Measurements from ENCODE around the gene LRP5. TPM values are rescaled to one million over a fixed set of nuclear protein-coding genes. Genes with fewer than 3 reads are reported as not detected.
A peak's percentile ranks its signal among the peaks of the same experiment; 100 is the strongest.

The LRP5 gene
- total RNA-seq, 2 donors from 2014 or later = 43.3 to 63.6 TPM

DNA sequence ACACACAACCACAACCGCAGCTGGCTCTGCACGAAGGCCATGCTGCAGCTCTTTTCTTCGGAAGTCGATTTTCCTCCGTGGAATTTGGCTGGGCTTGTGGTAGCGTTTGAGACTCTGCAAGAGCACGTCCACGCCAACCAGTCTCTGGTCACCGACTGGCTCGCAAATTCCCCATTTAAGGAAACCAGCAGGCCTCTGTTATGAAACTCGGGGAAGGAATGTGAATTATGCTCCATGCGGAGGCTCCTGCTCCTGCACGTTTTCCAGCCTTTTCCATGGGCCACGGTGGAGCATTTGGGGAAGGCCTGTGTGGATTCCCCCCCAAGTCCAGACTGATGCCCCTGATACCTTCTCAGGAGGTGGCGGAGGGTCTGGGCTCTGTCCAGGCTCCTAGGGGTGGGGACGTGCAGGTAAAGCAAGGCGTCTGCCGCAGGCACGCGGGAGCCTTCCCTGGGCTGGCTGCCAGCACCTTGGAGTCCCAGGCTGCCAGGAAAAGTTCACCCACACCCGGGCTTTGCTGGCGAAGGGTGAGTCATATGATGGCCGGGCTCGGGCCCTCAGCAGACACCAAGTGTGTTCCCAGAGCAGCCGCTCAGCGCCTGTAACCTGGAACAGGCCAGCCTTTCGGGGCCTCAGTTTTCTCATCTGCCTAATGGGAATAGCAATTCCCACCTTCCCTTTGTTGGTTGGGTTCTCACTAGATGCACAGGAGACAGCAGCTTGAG is 41.9 kb downstream of the LRP5 start:
- 52 to 63% methylated on average over 21 to 27 of the region's 27 CpGs for WGBS, 2 donors
- H3K4me1 ChIP-seq = peaks cover 33% of the 10 kb centered on the region
- H3K27me3 ChIP-seq = no peaks in the 10 kb centered on the region
- peak overlapping the region; percentile 57 to 81 (median 70) for H3K27ac ChIP-seq
- H3K4me3 ChIP-seq = no peak overlapping the region
- peak; percentile 87 for ATAC-seq
- H3K9me3 ChIP-seq = no peaks in the 10 kb centered on the region
- DNase-seq = peak; percentile 79 to 94 (median 86)
- H3K36me3 ChIP-seq (replicated peaks in 1 of 2; ENCODE audit: insufficient read depth in 1 of 2, low read depth in 2 of 2) = no peaks in the 10 kb centered on the region
- intact Hi-C loops (cut with DNase I) = no loop called here
- peak in 2 of 3 donors; percentile 20 to 32 for TF ChIP-seq POLR2A (IDR thresholded peaks at IDR 0.05)
- TF ChIP-seq, protein P1, sequence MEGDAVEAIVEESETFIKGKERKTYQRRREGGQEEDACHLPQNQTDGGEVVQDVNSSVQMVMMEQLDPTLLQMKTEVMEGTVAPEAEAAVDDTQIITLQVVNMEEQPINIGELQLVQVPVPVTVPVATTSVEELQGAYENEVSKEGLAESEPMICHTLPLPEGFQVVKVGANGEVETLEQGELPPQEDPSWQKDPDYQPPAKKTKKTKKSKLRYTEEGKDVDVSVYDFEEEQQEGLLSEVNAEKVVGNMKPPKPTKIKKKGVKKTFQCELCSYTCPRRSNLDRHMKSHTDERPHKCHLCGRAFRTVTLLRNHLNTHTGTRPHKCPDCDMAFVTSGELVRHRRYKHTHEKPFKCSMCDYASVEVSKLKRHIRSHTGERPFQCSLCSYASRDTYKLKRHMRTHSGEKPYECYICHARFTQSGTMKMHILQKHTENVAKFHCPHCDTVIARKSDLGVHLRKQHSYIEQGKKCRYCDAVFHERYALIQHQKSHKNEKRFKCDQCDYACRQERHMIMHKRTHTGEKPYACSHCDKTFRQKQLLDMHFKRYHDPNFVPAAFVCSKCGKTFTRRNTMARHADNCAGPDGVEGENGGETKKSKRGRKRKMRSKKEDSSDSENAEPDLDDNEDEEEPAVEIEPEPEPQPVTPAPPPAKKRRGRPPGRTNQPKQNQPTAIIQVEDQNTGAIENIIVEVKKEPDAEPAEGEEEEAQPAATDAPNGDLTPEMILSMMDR (IDR thresholded peaks at IDR 0.05) = peak in 1 of 7 experiments; percentile 5

DNA sequence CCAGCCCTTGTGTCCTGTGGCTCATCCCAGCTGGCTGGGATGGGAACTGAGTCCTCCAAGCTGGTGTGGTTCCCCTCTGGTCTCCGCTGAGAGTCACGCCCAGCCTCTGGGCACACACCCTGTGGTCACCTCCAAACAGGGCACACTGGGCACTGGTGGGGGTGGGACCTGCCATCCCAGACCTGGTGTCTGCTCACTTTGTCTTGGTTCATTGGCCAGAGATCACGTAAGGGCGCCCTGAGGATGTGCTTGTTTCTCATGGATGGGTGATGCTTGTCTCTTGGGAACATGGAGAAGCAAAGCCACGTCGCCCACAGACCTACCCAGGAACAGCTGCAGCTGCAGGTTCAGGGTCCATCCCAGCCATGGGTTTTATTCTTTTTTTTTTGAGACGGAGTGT is 43.1 kb downstream of the LRP5 start:
- H3K9me3 ChIP-seq = no peaks in the 10 kb centered on the region
- H3K4me1 ChIP-seq = peaks cover 33% of the 10 kb centered on the region
- intact Hi-C loops (cut with DNase I) = no loop called here
- H3K27ac ChIP-seq = peak overlapping the region; percentile 57 to 81 (median 70)
- DNase-seq = no peak
- no peak overlapping the region for H3K4me3 ChIP-seq
- no peaks in the 10 kb centered on the region for H3K36me3 ChIP-seq (replicated peaks in 1 of 2; ENCODE audit: insufficient read depth in 1 of 2, low read depth in 2 of 2)
- TF ChIP-seq, protein P1 (IDR thresholded peaks at IDR 0.05) = no peak
- no peak for TF ChIP-seq POLR2A (IDR thresholded peaks at IDR 0.05)
- 90 to 98% methylated on average over 3 to 7 of the region's 7 CpGs for WGBS, 2 donors
- H3K27me3 ChIP-seq = no peaks in the 10 kb centered on the region
- ATAC-seq = no peak

DNA sequence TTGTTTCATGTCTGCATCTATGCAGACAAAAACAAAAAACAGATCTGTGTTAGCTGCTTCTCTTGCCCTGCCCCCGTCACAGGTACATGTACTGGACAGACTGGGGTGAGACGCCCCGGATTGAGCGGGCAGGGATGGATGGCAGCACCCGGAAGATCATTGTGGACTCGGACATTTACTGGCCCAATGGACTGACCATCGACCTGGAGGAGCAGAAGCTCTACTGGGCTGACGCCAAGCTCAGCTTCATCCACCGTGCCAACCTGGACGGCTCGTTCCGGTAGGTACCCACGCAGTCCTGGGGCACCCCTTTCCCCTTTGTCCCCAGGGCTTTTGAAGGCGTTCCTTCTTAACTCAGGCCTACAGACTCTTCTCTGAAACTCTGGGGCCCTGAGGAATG is 45.2 kb downstream of the LRP5 start:
- Histone ChIP-seq H3K27me3 (no peaks in the 10 kb centered on the region), H3K9me3 (no peaks in the 10 kb centered on the region), H3K4me1 (peaks cover 33% of the 10 kb centered on the region), H3K27ac (peak overlapping the region in 1 of 4 donors; percentile 12), H3K4me3 (no peak overlapping the region), H3K36me3 (replicated peaks in 1 of 2; ENCODE audit: insufficient read depth in 1 of 2, low read depth in 2 of 2) (no peaks in the 10 kb centered on the region)
- DNase-seq (no peak), ATAC-seq (no peak)
- 85 to 93% methylated on average over 13 to 14 of the region's 14 CpGs for WGBS, 2 donors
- intact Hi-C loops (cut with DNase I) = no loop called here
- TF ChIP-seq, protein P1 (IDR thresholded peaks at IDR 0.05) = no peak
- TF ChIP-seq POLR2A (IDR thresholded peaks at IDR 0.05) = no peak

DNA sequence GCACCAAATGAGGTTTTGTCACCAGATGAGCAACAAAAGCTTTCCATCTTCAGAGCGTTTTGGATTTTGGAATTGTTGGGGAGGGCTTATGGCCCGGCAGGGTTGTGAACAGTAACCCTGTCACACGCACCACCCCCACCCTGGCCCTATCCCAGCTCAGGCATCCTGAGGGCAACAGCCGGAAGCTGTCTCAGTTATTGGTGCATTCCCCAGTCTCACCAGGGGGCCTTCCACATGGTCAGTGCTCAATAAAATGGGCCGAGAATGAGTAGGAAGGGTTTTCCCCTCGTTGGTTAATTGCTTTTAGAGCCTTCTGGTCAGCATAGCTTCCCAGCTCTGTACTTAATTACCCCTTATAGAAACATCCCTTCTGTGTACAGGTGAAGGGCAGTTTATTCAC is 46.0 kb downstream of the LRP5 start:
- H3K27ac ChIP-seq = peak overlapping the region in 3 of 4 donors; percentile 19 to 30 (median 24)
- no peaks in the 10 kb centered on the region for H3K27me3 ChIP-seq
- intact Hi-C loops (cut with DNase I) = no loop called here
- DNase-seq (peak in 2 of 4 donors; percentile 50 to 54), ATAC-seq (peak; percentile 25)
- H3K4me3 ChIP-seq = no peak overlapping the region
- 66 to 100% methylated on average over 3 to 6 of the region's 6 CpGs for WGBS, 2 donors
- no peaks in the 10 kb centered on the region for H3K36me3 ChIP-seq (replicated peaks in 1 of 2; ENCODE audit: insufficient read depth in 1 of 2, low read depth in 2 of 2)
- peaks cover 28% of the 10 kb centered on the region for H3K4me1 ChIP-seq
- TF ChIP-seq, protein P1 (IDR thresholded peaks at IDR 0.05) = no peak
- no peak for TF ChIP-seq POLR2A (IDR thresholded peaks at IDR 0.05)
- no peaks in the 10 kb centered on the region for H3K9me3 ChIP-seq

- H3K9me3 ChIP-seq = no peaks in the 10 kb centered on the region
- WGBS, 2 donors = 93 to 97% methylated on average over 8 of the region's 8 CpGs
- ATAC-seq (no peak), DNase-seq (no peak)
- H3K4me3 ChIP-seq = no peak overlapping the region
- peaks cover 0 to 1% of the 10 kb centered on the region in 2 donors for H3K36me3 ChIP-seq (replicated peaks in 1 of 2; ENCODE audit: insufficient read depth in 1 of 2, low read depth in 2 of 2)
- peaks cover 5% of the 10 kb centered on the region for H3K4me1 ChIP-seq
- intact Hi-C loops (cut with DNase I) = no loop called here
- TF ChIP-seq POLR2A (IDR thresholded peaks at IDR 0.05) = no peak
- TF ChIP-seq, protein P1 (IDR thresholded peaks at IDR 0.05) = no peak
- H3K27ac ChIP-seq = no peak overlapping the region
- H3K27me3 ChIP-seq = no peaks in the 10 kb centered on the region
Observed at GRCh38 chr11:68361702-68362101, 49.3 kb downstream of the LRP5 start.
